ENCODE measurements around the gene AUH. TPM values are rescaled to one million over a fixed set of nuclear protein-coding genes. Genes with fewer than 3 reads are reported as not detected.

Gene AUH
- total RNA-seq, 1 donor from 2014 or later: 8.8 TPM

DNA sequence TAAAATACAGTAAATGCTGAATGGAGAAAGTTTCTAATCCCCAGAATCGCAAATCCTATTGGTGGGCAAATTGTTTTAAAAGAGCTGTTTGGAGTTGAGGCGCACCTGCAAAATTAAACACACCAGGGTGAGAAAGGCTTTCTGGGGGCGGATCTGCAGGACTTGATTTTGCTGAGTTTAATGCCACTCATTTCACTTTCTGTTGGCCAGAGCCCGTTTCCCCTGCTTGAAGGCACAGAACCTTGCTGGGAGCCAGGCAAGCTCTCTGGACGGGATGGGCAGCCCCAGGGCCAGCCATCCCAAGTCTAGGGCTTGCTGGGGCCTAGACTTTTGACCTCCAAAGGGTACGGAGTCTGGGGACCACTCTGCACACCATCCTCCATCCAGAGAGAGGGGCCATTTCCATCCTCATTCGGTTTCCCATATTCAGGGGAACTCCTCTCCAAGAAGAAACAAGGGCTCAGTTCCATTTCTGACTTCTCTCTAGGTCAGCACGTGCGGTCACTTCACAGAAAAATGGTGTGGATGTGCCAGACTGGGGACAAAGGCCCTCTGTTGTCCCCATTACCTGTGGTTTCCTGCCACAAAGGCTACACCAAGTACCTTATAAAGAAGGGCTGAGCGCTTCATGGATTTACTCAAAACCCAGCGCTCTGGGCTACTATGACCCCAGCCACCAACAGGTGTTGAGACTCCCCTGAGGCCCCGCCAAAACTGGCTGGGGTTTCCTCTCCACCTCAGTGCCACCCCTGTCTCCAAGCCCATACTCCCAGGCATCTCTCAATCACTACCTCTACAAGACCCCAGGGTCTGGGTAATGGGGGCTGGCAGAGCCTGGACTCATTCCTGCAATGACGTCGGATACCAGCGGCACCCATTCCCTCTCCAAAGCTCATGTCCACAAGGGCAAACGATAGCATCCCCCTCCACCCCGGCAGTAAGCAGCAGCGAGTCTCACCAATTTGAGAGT lies 170.0 kb downstream of the AUH start:
- no peak for DNase-seq (ENCODE audit: low read depth, low spot score)

DNA sequence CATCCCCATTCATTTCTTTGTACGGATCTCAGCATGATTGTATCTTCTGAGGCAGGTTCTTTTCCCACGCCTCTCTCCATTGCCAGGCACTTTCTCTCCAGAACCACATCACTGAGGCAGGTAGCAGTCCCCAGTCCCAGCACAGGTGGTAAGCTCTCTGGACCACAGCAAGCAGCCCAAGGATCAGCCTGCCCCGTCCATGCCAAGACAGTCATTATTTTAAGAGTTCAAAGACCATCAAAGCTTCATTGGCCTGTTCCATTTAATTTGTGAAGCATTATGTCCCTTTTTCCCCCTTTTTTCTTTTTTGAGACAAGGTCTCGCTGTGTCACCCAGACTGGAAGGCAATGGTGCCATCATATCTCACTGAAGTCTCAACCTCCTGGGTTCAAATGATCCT lies 171.7 kb downstream of the AUH start:
- no peak for DNase-seq (ENCODE audit: low read depth, low spot score)

DNA sequence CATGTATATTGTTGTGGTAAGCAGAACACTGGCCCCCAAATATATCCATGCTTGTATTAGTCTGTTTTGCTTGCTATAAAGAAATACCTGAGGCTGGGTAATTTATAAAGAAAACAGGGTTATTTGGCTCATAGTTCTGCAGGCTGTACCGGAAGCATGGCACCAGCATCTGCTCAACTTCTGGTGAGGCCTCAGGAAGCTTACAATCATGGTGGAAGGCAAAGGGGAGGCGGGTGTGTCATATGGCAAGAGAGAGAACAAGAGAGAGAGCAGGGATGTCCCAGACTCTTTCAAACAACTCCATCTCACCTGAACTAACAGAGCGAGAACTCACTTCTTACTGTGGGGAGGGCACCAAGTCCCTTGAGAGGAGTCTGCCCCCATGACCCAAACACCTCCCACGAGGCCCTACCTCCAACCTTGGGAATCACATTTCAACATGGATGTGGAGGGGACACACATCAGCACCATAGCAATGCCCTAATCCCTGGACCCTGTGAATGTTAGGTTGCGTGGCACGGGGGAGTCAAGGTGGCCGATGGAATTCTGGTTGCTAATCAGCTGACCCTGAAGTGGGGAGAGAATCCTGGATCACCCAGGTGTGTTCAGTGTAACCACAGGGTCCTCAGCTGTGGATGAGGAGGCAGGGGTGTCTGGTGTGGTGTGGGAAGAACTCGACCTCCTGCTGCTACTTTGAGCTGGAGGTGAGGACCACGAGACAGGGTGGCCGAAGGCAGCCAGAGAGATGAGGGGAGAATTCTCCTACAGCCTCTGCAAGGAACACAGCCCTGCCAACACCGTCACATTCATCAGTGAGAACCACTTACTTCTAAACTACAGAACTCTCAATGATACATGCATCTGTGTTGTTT lies 172.8 kb downstream of the AUH start:
- DNase-seq (ENCODE audit: low read depth, low spot score): no peak

DNA sequence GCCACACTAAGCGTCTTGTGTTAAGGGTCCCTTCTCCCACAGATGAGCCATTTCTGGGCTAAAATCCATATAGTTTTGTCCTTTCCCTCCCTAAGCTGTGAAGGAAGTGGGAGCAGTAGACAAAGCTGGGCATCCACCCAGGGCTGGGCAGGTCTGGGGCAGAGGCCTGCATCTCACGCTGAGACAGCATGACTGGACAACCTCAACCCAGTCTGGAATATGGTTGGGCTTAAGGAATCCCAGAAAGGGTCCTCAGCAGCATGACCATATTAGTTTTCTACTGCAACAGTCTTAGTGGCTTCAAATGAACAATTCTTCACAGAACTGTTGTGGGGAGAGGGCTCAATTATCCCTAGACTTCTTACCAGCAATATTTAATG lies 173.8 kb downstream of the AUH start:
- DNase-seq (ENCODE audit: low read depth, low spot score): no peak

DNA sequence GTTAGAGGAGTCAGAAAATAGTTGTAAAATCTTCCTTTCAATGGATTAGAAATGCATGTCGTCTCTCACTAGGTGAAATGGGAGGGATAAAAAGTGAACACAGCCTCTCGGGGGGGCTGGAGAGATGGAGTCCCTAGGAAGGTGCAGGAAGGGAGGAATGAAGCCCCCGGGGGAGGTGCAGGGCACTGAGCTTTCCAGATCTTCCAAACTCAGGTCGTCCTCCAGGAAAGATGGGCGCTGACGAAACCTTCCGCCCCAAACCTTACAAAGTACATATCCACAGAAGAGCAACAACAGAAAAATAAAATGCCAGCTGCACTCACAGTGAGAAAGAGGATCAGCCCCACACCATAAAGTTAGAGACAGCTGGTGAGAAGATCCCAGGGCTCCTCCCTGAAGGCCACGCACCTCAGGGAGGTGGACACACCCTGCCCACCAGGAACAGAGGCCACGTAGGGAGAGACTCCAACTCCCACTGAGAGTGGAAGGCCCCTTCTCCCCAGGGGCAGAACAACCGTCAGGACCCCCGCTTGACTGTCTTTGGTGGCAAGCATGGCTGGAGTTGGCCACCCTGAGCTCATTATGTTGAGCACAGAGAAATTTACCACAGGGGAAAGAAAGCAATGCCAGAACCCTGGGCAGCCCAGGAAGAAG lies 174.3 kb downstream of the AUH start:
- DNase-seq (ENCODE audit: low read depth, low spot score): no peak

DNA sequence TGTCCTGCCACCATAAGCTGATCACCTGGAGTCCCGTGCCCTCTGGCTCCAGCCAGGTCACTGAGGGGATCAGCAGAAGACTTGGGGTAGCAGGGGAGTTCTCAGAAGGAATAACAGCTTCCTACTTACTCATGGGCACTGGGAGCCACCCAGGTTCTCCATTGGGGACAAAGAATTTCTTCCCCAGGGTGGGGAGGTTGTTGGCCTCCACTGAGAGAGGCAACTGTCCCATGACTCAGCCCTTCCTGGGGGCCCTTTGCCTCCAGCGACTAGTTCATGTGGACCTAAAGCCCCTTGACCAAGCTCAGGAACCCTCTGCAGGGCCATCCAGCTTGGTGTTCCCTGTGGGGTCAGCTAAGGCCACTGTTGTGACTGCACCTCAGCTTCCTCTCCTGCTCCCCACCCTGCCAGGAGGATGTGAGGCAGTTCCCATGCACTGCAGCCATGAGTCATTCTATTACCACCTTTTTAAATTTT lies 175.0 kb downstream of the AUH start:
- DNase-seq (ENCODE audit: low read depth, low spot score): no peak

DNA sequence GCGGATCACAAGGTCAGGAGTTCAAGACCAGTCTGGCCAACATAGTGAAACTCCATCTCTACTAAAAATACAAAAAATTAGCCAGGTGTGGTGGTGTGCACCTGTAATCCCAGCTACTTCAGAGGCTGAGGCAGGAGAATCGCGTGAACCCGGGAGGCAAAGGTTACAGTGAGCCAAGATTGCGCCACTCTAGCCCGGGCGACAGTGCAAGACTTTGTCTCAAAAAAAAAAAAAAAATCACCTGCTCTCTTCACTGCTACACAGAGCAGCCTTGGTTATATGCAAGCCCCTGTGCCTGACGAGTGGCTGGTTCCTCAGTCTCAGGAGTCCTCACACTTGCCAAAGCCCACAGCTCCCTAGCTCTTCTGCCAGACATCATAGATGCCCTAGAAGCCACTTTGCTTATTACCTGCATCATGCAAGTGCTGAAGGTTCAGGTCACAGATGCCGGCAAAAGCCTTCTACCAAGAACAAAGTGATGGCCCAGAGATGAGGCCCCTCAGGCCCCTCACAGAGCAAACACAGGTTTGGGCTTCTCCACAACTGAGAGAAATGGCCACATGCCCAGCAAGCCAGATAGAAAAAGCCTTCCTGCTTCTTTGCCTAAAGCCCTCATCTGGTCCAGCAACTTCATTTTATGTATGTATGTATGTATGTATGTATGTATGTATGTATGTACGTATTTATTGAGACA lies 176.4 kb downstream of the AUH start:
- DNase-seq (ENCODE audit: low read depth, low spot score): no peak

DNA sequence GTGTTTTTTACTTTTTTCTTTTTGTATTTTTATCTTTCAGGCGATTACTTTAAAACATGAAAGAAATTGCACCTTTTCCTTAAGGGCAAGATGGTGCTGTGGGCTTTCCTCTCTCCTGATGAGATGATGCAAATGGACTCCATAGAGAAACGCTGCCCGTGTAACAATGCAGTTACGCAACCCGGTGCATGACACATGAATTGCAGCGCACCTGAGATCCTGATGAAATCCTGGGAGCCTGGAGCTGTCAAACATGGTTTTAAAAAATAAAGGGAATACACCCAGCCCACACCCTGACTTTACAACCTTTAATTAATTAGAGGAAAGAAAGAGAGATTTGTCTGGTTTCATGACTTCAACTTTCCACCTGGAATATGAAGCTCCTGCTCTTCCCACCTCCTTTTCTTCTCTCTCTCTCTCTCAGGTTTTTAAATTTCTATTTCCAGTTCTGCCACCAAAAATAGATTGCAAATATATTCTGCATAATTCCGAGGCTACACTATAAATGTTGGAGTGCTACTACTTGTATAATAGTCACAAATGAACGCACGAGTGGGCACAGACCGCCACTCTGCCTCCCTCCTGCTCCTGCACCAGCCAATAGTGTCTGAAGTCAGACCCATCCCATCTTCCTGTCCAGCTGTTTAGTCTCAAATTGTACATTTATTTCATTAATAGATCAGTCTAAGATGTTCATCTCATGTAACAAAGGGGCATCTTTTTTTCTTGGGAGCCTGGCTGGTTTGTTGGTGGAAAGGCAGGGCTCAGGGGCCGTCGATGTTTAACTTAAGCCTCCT lies 179.1 kb downstream of the AUH start:
- no peak for DNase-seq (ENCODE audit: low read depth, low spot score)

DNA sequence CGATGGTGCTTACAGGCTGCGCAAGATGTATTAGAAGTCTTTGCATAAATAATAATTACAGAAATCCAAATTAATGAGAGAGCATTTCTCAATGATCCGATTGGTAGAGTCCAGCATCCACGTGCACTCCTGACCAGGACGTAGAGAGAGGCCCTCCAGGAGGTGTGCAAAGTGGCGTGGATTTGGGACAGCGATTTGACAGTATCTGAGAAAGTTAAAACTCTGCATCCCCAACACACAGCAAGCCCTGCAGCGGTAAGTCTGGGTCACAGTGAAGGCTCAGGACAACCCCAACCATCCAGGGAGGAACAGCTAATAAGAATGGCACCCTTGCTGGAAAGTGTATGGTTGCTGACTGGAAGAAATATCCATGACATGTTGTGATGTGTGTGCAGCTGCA lies 180.2 kb downstream of the AUH start:
- no peak for DNase-seq (ENCODE audit: low read depth, low spot score)

DNA sequence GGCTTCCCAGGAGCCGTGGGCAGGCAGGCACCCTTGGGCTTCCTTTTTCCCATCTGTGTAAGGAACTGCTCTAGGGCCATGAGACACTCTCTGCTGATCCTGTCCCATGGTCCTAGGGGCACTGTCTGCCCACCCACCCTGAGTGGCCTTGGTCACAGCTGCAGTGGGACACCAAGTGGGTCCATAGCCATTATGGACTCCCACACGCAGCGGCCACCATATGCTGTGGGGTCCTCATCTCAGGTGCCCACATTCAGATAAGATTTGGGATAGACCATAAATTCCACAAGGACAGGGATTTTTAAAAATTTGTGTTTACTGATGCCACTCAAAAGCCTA lies 180.8 kb downstream of the AUH start:
- DNase-seq (ENCODE audit: low read depth, low spot score): no peak

DNA sequence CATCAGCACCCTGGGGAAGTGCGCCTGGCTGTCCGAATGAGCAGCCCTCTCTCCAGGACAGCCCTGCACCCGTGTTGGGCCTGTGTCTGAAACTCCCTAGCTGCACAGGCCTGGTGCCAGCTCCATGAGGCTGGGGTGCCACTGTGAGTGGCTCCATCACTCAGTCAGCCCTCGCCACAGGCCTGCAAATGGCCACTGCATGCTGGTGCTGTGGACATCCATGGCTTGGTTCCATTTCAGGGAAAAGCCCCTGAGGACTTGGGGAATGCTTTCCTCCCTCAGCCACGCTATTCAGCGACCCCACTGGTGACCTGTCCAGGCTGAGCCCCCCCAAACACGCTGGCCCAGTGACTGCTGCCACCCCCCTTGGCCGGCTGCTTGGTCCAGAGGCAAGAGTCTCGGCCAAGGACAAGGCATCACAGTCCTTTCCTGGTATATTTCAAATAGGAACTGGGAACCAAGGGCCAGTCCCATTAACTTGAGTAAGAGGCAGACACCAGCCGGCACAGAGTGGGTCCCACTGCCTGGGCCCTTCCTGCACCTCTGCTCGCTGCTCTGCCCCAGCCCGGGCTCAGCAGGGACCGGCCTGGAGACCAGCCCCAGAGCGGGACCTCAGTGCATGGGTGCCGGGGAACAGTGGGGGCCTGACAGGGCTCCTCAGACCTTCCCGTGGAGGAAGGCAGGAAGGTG lies 181.3 kb downstream of the AUH start:
- no peak for DNase-seq (ENCODE audit: low read depth, low spot score)

DNA sequence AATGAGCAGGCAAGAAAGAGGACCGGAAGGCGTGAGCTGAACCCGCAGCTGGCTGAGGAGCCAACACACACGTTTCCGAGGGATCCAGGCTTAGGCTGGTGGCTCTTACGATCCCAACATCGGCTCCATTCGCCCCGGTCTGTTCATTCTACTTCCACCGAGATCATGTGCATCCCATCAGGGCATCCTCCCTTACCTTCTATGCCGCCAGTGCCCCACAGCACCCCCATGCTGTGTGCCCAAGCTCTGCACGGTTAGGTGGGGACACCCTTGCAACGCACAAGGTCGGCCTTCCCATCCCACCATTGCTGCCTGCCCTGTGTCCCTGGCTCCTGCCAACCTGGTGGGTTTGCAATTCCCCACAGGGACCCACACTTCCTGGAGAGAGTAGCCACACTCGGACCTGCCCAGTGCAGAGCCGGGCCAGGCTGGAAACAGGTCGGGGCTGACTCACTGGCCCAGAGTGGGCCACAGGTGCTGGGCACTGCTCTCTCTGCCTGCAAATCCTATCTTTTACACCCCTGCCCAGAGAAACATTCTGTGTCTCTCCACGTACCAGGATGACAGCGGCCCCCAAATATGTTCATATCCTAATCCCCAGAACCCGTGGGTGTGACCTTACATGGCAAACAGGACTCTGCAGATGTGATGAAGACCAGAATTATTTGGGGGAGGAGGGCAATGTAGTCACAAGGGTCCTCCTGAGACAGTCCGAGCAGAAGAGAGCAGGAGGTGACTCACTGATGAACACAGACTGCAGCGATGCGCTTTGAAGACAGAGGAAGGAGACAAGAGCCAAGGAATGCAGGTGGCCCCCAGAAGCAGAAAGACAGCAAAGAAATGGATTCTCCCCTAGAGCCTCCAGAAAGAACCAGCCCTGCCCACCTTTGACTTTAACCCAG lies 182.2 kb downstream of the AUH start:
- no peak for DNase-seq (ENCODE audit: low read depth, low spot score)

DNA sequence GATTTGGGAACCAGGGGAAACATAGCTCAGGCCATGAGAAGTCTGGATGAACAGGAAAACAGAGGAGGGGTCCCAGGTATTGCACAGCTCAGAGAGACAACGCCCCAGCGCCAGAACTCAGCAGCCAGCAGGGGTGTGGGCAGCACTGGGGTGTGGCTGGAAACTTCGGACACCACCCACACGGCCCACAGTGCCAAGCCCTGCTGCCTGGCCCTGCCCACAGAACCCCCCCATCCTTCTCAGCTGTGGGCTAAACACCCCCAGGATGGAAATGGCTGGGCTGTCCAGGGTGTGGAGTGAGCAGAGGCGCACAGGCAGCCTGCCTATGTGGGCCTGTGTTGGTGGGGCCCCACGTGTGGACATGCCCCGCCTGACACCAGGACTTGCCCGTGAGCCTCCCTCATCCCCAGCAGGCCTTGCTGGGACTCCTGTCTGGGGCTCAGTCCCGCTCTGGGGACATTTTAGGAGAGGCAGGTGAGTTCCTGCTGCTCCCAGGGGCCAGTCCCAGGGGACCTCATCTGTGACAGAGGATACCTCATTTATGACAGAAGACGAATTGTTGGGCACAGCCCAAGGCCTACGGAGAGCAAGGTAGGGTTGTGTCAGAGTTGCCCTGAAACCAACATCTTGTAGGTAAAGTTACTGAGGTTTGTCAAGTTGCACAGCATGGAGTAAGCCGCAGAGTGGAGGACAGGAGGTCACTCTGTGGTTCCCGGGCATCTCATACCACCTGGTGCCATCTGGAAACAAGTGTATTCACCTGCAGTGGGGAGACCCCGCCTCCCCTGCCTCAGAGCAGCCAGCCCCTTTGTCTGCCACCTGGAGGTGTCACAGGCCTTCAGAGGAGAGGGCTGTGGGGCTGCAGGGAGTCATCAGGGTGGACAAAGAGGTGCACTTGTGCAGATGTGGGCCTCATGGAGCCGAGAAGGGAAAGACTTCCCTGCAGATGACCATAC lies 183.2 kb downstream of the AUH start:
- DNase-seq (ENCODE audit: low read depth, low spot score): no peak

DNA sequence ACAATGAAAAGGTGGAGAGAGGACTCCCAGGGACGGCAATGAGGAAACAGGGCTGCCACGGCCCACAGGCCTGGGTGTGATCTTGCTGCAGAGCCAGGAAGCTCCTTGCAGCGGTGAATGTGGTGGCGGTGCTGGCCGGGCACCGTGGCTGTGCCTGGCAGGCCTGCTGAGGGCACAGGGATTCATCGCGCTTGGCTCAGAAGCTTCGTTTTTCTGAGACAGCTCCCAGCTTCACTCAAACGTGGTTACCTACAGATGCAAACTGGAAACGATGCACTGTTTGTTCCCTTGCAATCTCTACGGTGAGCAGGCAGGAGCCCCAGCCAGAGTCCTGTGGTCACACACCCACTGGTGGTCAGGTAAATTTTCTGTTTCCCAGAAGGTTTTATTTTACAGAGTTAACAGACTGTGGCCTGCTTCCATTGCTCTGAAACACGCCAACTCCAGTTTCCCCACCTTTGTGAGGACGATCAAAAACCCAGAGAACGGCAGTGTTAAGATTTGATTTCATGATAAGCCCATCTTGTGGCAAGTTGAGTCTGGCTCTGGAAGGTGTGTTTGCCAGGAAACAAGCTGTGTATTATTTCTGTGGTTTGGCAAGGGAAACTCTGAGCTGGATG lies 183.9 kb downstream of the AUH start:
- DNase-seq (ENCODE audit: low read depth, low spot score): no peak

DNA sequence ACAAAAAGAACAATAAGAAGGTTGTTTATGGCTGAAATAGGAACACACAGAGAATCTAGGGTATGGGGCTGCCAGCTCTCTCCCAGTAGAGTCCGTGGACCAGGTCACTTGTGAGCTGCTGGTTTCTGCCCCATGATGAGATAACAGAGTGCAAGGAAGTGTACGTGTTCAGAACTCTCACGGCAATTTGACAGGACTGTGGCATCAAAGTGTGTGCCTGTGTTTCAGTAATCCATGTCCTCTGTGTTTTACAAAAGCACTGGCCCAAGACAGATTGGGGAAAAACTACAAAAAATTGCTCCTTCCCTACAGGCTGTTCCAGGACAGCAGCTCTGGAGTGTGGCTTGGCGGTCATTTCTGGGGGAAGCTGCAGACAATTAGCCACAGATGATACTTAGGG lies 184.6 kb downstream of the AUH start:
- no peak for DNase-seq (ENCODE audit: low read depth, low spot score)

DNA sequence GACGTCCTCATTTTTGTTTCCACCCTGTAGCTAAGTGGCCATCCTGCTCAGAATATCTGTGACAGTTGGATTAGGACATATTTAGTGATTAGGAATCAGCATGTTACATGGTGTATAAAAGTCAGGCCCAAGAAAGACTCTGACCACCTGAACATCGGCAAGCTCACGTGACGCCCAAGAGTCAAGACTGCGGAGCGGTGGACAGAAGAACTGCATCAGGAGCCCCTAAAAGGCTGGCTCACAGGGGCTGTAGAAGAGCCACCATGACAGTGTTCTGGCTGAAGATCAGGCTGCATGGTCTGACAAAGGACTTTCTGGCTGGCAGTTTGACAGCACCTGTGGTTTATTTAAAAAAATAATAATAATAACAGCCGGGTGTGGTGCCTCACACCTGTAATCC lies 185.3 kb downstream of the AUH start:
- DNase-seq (ENCODE audit: low read depth, low spot score): no peak

DNA sequence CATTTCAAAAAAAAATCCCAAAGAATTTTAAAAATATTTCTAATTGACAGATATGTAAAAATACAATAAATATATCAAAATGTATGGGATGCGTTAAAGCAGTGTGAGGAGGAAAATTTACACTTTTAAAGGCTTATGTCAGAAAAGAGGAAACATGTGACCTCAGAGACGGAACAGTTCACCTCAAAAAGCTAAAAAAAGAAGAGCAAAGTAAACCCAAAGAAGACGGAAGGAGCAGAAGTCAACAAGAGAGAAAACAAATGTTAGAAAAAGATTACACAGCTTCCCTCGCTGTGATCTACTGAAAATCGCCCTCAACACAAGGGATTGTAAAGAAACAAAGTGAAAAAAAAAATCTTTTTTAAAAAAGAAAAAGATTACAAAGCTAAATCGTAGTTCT lies 186.9 kb downstream of the AUH start:
- no peak for DNase-seq (ENCODE audit: low read depth, low spot score)

Data from pulmonary artery endothelial cell (primary cell).